T-helper 1 cell (primary cell): ENCODE measurements around the gene ZNF827.

Experiments used
- DNase-seq, 5 donors: peaks; one replicate each; pipeline ENCODE4 v3.0.0-alpha.2; 2012 to 2020
- total RNA-seq, 4 donors: gene quantifications; one replicate each; lab custom pipeline; 2026; lab: John Stamatoyannopoulos, UW

Gene ZNF827, protein sequence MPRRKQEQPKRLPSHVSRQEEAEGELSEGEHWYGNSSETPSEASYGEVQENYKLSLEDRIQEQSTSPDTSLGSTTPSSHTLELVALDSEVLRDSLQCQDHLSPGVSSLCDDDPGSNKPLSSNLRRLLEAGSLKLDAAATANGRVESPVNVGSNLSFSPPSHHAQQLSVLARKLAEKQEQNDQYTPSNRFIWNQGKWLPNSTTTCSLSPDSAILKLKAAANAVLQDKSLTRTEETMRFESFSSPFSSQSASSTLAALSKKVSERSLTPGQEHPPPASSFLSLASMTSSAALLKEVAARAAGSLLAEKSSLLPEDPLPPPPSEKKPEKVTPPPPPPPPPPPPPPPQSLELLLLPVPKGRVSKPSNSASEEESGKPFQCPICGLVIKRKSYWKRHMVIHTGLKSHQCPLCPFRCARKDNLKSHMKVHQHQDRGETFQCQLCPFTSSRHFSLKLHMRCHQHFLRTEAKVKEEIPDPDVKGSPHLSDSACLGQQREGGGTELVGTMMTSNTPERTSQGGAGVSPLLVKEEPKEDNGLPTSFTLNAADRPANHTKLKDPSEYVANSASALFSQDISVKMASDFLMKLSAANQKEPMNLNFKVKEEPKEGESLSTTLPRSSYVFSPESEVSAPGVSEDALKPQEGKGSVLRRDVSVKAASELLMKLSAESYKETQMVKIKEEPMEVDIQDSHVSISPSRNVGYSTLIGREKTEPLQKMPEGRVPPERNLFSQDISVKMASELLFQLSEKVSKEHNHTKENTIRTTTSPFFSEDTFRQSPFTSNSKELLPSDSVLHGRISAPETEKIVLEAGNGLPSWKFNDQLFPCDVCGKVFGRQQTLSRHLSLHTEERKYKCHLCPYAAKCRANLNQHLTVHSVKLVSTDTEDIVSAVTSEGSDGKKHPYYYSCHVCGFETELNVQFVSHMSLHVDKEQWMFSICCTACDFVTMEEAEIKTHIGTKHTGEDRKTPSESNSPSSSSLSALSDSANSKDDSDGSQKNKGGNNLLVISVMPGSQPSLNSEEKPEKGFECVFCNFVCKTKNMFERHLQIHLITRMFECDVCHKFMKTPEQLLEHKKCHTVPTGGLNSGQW
- 18.1 to 24.1 (median 22.3) reads per million in 4 donors for total RNA-seq

DNA sequence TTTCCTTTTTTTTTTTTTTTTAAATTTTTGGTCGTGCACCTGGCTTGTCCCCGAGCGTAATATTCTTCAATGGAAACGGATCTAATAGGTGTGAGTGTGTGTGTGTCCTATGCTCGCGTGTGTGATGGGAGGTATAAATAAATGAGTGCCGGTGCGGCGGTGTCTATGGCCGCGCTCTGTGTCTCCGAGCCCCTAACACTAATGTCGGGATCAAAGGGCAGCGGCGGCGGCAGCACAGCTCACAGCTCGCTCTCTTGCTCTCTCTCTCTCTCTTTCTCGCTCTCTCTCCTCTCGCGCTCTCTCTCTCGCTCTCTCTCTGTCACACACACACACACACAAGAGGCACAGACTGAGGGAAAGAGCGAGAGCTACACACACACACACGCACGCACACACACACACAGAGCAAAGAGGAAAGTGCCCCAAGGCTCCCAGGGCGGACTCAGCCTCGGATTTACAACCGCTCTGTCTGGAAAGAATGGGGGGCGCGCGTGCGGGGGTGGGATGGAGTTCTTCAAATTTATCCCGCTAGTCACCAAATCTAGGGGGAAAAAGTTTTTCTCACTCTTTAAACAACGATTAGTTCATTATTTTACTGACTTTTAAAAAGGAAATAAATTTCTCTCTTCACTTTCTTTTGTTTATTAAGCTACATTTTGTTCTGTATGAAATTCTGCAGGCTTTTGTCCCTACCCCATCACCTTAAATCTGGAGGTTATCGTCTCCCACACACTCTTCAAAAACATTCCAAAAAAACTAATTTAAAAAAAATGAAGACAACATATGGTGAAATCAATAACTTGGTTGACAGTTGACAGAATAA is at the start of gene ZNF827:
Gene ZNF827 (minus strand): TSS at position 206 of the 823 bp plus-strand sequence. CDS start 416 bp downstream, outside the sequence.
- peak; percentile 44 to 83 (median 55) for DNase-seq

DNA sequence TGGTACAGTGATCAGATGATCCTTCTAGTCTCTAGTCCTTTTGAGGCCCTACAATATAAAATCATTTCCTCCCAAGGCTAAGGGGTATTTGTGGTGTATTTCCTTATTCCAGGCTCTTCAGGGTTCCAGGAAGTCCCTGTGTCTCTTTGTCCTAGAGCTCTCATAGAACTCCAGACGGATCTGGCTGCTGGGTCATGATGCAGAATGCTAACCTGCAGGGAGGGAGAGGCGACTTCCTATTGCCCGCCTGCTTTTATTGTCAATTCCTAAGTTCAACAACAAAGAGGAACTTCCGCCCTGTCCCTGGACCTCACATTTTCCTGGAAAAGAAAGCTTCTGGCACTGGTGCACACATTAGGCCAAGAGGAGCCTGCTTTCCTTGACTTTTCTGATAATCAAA is 45.9 kb upstream of the ZNF827 start:
- no peak for DNase-seq

DNA sequence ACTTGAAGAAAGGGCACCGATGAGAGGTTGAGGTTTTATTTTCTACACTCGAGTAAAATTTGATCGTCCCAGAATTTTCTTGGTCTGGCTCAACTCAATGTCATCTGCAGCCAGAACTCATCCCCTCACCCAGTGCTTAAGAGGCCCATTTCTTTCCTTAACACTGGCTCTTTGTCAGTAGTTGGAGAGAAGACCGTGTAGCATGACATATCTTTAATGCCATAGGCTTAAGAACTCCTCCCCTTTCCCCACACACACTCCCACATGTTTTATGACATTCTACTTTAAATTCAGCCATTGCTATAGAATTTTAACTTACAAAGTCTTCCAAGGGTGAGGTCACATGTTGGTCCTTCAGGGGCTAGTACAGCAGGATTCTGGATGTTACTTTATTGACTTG is 44.2 kb upstream of the ZNF827 start:
- no peak for DNase-seq

DNA sequence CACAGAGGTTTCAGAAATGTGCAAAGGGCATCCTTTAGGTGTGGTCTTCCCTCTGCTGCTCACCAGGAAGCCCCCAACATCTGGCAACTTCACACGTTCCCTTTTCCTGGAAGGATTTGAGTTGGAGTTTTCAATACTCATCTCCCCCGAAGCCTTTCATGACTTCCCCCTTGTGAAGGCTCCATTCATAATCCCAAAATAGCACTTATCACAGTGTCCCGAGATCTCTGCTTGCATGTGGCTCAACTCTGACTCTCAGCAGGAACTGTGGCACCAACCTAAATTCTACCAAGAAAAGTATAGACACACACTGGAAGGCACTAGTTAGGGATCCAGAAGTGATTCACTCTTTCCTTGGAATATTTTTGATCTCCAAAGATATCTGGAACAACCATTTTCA is 40.5 kb upstream of the ZNF827 start:
- no peak for DNase-seq

DNA sequence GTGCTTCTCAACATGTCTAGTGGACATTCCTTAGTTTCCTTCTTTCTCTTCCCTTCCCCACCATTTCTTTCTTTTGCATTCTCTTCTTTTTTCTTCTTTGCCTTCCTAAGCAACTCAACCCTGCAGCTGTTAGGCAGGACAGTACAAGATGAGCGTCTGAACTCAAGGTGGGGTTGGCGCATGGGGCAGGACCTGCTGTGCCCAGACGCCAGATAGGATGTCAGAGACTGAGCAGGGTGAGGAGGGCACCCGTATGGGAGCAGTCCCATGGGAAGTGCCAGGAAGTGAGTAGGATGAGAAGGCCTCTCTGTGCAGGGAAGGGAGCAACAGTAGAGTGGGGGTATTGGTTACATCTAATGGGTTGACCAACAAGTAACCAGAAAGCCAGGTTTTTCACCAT is 38.1 kb upstream of the ZNF827 start:
- DNase-seq = no peak

DNA sequence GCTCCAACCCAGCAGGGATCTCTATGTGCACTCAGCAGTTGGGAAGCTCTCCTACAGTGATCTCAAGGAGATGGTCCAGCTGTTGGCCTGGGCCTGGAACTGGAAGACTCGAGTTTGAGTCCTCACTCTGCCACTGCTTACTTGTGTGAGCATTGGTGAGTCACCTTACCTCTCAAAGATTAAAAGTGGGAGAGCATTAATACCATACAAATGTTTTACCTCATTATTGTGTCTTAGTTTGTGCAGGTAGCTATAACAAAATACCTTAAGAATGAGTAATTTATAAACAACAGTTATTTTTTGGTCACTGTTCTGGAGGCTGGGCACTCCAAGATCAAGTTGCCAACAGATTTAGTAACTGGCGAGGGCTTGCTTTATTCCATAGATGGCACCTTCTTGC is 21.4 kb upstream of the ZNF827 start:
- DNase-seq = no peak

DNA sequence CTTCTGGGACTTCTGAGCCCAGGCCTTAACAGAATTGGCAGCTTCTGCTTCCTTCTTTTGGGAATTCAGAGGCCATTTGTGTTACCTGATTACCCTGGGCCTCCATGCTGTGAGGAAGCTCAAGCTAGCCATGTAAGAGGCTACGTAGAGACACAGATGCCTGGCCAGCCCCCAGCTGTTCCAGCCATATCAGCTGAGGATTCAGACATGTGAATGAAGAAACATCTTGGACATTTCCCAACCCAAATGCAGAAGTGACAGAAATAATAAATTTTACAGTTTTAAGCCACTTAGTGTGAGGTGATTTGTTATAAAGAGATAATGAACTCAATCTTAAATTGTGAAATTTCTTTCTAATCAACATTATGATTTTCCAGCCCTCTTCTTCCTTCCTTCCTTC is 18.7 kb upstream of the ZNF827 start:
- no peak for DNase-seq

DNA sequence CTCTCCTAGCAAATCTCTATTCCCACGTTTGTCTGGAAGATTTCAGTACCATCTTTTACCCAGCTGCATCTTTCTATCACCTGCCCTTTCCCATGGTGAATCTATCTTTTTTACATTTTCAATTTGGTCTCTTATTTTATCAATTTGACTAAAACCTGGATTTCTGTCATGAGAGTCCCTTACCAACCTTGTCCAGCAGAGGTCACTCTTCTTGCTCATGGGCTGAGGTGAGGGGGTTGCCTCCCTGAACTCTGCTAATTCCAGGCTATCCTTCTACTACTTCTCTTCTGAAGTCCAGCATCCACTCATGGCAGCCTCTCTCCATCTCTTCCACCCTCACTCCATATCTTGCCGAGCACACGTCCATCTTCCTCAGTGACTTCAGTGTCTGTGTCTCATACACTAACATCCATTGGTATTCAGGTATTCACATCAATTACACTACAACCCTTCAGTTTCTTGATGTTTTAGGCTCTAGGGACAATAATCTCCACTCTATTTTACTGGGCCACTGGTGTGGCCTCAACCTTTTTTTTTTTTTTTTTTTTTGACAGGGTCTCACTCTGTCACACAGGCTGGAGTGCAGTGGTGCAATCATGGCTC is 17.8 kb upstream of the ZNF827 start:
- peak in 2 of 5 donors; percentile 17 to 23 for DNase-seq

DNA sequence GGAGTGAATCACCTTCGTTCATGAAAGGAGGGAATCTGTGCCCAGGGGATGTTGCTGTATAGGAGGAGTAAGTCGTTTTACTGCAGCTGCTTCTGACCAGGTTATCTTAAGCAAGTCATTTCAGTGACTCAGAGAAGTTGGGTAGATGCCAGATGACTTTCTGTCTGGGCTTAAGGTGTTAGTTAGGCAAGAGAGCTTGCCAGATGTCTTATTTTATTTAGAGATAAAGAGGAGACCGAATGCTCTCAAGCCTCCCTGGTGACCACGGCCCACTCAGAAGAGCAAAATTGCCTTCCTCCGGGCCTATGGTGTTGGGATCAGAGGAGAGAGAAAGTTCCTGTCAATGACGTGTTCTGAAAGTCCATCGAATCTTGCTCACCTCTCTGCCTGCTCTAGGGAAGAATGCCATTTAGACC is 16.3 kb upstream of the ZNF827 start:
- no peak for DNase-seq

DNA sequence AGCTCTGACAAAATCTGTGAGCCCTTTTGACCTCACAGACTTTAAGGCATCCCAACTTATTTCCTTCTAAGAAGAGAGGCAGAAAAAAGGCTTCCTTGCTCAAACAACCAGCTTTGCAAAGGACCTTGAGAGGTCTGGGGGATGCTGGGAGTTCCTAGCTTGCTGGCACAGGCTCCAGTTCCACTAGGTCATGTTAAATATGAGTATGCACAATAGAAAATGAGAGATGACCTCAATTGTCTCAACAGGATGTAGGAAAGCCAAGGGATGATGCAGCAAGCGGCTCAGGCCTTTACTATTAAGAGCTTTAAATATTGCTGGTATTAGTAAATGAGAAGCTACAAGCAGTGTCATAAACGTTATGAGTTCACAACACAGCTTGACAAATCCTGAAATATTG is 13.3 kb upstream of the ZNF827 start:
- no peak for DNase-seq

DNA sequence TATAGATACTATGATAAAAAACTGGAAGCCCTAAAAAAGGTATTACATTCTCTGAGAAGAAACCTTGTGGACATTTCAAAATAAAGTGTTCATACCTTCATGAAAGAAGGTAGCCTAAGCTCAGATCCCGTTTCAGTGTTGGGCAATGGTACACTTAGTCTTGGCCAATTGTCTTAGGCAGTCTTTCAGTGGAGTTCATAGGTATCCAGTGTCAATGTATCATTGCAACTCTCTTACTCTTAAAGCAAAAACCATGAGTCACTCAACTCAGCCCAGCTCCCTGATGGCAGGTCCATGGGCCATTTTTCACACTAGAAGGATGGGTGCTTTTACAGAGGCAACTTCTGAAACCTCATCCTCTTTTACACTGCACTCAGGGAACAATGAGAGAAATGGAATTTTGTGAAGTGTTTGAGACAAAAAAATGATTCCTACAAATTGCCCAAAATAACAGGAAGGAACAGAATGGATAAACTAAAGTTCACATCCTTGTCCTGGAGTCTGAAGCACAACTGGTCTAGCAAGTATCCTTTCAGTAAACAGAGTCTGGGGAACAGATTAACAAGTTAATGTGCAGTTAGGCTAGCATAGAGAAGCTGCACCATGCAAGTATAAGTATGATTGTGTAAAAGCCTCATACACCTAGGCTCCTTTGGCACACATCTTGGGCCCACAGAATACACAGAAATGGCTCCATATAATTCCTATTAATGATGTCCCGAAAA is 7.0 kb upstream of the ZNF827 start:
- DNase-seq = no peak

DNA sequence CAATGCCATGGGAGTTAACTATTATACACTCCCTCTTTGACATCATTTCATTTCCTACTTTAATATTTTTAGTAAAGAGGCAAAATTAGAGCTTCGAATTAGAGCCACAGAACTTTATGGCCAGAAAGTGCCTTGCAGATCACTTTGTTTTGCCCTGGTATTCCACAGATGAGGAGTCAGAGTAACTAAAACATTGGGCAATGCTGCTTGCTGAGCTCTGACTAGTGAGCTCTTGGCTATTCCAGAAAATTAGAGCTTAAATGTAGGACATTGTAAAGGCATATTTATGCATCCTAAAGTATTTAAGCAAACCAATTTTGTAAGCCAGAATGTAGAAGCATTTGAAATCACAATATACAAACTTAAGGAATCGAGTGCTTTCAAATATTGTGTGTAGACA is 6.3 kb upstream of the ZNF827 start:
- no peak for DNase-seq

DNA sequence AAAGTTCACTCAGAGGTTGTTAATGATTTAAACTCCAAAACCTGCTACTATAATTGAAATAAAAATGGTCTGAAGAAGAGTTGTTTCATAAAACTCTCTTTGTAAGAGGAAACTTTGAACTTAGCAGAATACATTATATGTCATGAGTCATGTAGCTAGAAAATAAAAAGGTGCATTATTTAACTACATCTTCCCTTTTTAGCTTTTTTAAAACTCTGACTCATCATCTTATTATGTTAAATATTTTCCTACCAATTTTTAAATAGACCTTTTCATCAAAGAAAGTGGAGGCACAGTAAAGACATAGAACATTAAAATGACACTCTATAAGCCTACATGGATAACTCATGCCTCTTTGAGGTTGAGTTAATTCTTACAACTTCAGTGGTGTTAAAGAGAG is 1.2 kb upstream of the ZNF827 start:
- no peak for DNase-seq

DNA sequence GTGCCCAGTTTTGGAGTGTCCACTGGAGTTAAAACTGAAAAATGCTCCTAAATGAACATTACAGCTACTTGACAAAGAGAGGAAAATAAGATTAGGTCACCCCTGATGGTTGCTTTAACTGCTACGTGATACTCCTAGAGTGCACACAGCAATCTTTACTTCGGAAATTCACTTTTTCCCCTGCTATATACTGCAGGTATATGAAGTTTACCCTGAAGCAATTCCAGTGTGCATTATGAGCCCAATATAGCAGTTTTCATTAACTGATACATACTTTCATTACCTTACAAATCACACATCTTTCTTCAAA is 773 bp upstream of the ZNF827 start:
- no peak for DNase-seq

DNA sequence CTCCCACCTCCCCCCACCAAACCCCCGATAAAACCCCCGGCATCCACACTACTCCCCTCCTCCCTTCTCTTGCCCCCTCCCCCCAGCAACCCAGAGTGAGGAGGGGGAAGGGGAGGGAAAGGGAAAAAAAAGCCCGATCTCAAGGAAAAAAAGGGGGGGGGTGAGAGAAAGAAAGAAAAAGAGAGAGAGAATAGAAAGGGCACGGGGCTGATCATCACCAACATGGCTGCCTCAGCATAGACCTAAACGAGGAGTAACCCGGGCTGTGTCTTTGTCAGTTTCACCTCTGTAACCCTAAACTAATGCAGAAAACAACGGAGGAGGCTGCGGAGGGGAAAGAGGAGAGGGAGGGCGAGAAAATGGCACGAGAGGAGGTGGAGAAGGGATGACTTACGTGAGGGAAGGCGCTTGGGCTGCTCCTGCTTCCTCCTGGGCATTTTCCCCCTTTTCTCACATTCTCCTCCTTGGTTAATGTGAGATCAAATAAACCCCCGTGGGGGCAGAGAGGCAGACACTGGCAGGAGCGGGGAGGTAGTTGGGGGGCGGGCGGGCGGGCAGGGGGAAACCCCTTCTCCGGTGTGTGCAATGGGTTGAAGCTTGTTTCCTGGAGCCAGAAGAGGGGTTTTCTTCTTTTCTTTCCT is 532 bp downstream of the ZNF827 start:
- DNase-seq = peak in 3 of 5 donors; percentile 36 to 51 (median 40)

DNA sequence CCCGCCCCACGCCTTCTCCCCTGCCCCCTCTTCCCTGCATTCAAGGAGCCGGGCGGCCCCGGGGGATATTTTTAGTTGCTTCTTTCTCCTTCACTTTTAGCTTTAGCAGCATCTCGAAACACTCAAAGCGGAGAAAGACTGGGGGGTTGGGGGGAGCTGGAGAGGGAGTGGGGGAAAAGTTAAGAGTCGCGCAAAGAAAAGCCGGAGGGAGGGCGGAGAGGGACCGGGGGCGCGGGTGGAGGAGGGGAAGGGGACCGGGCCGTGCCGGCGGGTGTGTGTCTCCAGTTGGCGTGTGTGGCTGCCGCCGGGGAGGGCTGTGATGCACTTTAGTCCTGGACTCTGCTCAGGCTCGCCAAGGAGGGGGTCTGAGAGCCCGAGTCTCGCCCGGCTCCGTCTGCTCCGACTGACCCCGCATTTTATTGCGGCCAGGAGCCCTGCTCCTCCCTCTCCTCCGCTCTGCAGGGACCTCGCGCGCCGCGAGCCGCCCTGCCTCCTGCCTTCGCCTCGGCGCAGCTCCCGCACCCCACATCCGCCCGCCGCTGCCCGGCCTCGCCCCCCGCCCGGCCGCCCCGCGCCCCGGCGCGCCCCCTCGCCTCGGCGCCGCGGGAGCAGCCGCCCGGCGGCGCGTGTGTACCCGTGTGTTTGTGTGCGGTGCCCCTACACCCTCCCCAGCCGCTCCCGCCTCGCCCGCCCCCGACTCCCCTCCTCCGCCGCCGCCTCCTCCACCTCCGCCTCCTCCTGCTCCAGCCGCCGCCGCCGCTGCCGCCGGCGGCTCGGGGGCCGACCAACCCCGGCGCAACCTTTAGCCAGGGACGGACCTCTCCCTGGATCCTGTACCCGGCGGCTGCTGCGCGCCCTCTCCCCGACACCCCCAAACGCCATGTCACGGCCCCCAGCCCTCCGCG is 1.4 kb downstream of the ZNF827 start:
- DNase-seq = peak; percentile 14 to 57 (median 32)

DNA sequence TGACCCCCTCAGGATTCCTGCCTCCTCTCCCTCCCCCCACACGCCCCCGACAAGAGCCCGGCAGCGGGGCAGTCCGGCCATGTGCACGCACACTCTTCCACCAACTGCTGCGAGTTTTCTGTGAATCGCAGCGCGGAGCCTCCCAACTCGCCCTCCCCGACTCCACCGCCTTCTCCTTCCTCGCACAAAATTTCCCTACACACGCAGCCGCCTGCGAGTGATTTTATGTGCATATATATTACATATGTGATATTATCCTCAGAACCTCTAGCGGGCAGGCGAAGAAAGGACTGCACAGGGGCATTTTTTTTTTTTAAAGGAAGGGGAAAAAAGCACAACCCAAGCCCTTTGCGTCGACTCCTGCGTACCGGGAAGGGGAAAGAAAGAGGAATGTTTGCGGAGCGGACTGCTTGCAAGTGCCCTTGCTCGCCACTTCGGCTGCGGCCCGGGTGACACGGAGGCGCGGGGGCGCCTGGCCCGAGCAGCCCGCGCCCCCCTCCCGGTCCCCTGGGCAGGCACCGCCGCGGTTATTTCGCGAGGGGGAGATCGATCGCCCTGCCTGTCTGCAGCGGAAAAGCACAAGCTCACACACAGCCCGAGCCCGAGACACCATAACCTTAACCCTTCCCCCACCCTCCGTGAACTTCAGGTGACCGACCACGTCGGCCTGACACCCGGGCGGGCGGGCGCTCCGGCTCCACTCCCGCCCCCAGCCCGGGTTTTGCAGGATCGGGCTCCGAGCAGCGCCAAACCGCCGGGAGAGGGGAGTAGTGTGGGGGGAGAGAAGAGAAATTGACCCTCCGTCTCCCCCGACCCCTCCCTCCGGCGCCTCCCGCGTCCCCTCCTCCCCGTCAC is 2.3 kb downstream of the ZNF827 start:
- DNase-seq = peak; percentile 28 to 69 (median 53)

DNA sequence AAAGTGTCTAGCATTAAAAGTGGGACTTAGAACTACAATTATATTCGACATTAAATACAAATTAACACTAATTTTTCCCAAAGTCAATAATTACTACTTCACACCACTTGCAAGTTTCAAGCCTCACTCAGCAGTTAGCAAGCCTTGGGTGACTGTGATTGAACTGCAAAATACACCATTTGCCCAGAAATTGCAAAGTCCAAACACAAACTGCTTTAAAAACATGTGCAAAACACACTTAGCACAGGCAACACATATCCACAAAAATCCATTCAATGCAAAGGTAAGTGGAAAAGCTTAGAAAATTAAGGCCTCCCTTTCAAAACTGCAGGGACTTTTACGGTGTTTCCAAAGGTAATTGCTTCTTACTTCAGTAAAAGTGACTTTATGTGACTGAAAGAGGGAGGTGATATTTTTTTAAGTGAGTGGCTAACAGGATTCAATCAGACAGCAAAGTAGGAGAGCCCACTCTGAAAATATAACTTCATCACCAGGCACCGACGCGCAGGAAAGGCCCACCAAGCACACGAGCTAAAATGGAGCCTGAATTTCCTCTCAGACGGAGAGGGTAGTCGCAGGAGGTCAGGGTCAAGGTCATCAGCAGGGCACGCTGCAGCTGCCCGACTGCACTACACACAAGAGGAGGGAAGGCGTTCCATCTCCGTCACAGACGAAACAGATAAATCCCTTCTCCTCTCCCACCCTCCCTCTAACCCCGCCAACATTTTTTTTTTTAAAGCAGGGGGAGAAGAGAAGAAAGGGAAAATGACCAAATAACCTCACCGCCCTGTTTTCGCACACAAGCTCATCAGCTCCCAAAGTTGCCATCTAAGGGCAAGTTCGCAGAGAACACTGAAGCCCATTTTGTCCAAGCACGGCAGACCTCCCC is 3.1 kb downstream of the ZNF827 start:
- DNase-seq = peak in 1 of 5 donors; percentile 34
